ENCODE measurements around the gene NCBP3. TPM values are rescaled to one million over a fixed set of nuclear protein-coding genes. Genes with fewer than 3 reads are reported as not detected.

Gene NCBP3
- total RNA-seq, 2 experiments from 2014 or later: 24.5 to 45.7 TPM

DNA sequence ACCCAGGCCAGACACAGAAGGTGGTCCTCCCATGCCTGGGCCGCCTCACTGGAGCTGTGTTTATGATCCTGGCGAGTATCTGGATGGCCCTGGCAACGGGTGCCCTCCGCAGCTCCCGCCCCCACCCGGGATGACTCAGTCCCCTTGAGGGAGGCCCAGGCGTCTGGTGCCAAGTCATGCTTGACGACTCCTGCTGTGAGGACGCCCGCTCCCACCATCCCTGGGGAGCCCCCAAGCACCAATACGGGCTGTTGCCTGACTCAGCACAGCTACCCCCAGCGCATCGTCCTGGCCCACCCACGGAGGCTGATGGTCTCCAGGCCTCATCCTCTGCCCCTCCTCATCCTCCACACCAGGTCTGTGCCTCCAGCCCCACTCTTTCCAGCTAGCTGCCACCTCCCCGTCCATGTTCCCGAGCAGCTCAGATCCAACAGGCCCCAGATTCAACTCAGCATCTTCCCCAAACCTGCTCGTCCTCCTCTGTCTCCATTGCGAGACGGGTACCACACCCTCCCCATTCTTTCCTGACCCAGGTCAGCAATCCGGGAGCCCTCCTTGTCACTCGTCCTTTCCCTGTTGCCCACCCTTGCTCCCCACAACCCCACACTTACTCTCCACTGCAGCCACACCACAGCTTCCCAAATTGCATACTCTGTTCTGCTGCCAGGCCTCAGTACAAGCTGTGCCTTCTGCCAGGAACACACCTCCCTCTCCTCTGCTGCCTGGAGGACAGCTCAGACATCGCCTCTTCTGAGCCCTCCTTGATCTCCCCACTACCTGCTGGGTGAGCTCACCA is 44.2 kb upstream of the NCBP3 start:
- Histone ChIP-seq H3K27ac (ENCODE audit: low read depth, low read length, poor library complexity, severe bottlenecking) (no peak overlapping the region), H3K9me3 (ENCODE audit: low read length) (no peaks in the 10 kb centered on the region), H3K4me3 (ENCODE audit: low read depth, low read length, poor library complexity, severe bottlenecking) (no peak overlapping the region), H3K79me2 (ENCODE audit: insufficient read depth, low read depth, low read length) (no peaks in the 10 kb centered on the region), H3K4me1 (ENCODE audit: insufficient read depth, low read length, poor library complexity, severe bottlenecking) (peaks cover 33% of the 10 kb centered on the region), H3K36me3 (ENCODE audit: insufficient read depth, low read length) (no peaks in the 10 kb centered on the region), H3K4me2 (ENCODE audit: low read length) (no peak overlapping the region), H2AFZ (ENCODE audit: low read length) (no peak overlapping the region), H3K9me2 (ENCODE audit: insufficient read depth, low read length) (no peaks in the 10 kb centered on the region), H4K20me1 (ENCODE audit: insufficient read depth, low read length) (no peaks in the 10 kb centered on the region)
- intact Hi-C loops (cut with micrococcal nuclease; ENCODE audit: unreplicated experiment): no loop called here
- no peak for TF ChIP-seq CTCF (conservative IDR thresholded peaks at IDR 0.05; ENCODE audit: low read length)
- no peak for TF ChIP-seq EZH2phosphoT487 (IDR thresholded peaks at IDR 0.05; ENCODE audit: borderline replicate concordance, low read depth, low read length)
- POLR2A ChIA-PET: interaction anchor here (0.7 kb wide), 1 partner anchor 224 kb away, joined by 3 read pairs; no protein-coding TSS in a partner anchor
- BruUV-seq (replicated peaks): no TSS peak
- CTCF ChIA-PET (ENCODE audit: unreplicated experiment): no interaction called here
- DNase-seq (ENCODE audit: low spot score): no peak

- H3K9me3 ChIP-seq (ENCODE audit: low read length): no peaks in the 10 kb centered on the region
- H3K4me1 ChIP-seq (ENCODE audit: insufficient read depth, low read length, poor library complexity, severe bottlenecking): peaks cover 28% of the 10 kb centered on the region
- DNase-seq (ENCODE audit: low spot score): no peak
- H3K36me3 ChIP-seq (ENCODE audit: insufficient read depth, low read length): no peaks in the 10 kb centered on the region
- H3K79me2 ChIP-seq (ENCODE audit: insufficient read depth, low read depth, low read length): no peaks in the 10 kb centered on the region
- CTCF ChIA-PET (ENCODE audit: unreplicated experiment): no interaction called here
- H3K27ac ChIP-seq (ENCODE audit: low read depth, low read length, poor library complexity, severe bottlenecking): no peak overlapping the region
- no peaks in the 10 kb centered on the region for H4K20me1 ChIP-seq (ENCODE audit: insufficient read depth, low read length)
- no peak overlapping the region for H2AFZ ChIP-seq (ENCODE audit: low read length)
- intact Hi-C loops (cut with micrococcal nuclease; ENCODE audit: unreplicated experiment): no loop called here
- H3K4me3 ChIP-seq (ENCODE audit: low read depth, low read length, poor library complexity, severe bottlenecking): no peak overlapping the region
- H3K9me2 ChIP-seq (ENCODE audit: insufficient read depth, low read length): no peaks in the 10 kb centered on the region
- H3K4me2 ChIP-seq (ENCODE audit: low read length): no peak overlapping the region
- no peak for TF ChIP-seq EZH2phosphoT487 (IDR thresholded peaks at IDR 0.05; ENCODE audit: borderline replicate concordance, low read depth, low read length)
- no peak for TF ChIP-seq CTCF (conservative IDR thresholded peaks at IDR 0.05; ENCODE audit: low read length)
- POLR2A ChIA-PET: interaction anchor here (0.7 kb wide), 1 partner anchor 223 kb away, joined by 3 read pairs; no protein-coding TSS in a partner anchor
- BruUV-seq (replicated peaks): no TSS peak
These were observed 43.4 kb upstream of the NCBP3 start for GRCh38 chr17:3889325-3890012.
